GM21786 (cell line): ENCODE results near the gene OR4K5.
"Not testable (repeated sequence)": the region's sequence is repeated elsewhere in the genome, so short reads cannot be mapped to it uniquely, and the experiment has no call there.

ENCODE experiments used
- ATAC-seq: cut with Tn5 transposase; IDR thresholded peaks from one replicate; pipeline ENCODE4 v1.9.1; 2021; ENCODE audit not compliant: unreplicated experiment

OR4K5 gene

GRCh38 chr14:19920021-19920657, at the start of gene OR4K5:
Gene OR4K5, plus strand, starts transcription at chr14:19920607. Its CDS starts 0 bp downstream, at chr14:19920607.
- no peak for ATAC-seq

DNA sequence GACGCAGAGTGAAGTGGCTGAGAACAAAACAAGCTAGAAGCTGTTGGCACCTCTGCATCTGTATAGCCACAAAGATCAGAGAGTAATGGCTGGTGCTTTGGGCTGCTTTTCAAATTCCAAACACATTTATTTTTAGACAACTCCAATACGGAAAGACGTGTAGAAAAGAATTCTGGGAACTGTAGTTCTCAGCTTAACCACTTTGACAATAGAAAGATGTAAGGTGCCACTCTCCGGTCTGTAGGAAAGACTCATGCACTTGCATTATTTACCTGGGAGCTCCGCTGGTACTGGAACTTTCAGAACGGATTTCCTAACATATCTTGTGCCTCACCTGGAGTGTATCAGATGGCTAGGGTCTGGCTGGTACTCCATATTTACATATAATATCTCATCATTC, 47.2 kb upstream of the OR4K5 start:
- no peak for ATAC-seq

DNA sequence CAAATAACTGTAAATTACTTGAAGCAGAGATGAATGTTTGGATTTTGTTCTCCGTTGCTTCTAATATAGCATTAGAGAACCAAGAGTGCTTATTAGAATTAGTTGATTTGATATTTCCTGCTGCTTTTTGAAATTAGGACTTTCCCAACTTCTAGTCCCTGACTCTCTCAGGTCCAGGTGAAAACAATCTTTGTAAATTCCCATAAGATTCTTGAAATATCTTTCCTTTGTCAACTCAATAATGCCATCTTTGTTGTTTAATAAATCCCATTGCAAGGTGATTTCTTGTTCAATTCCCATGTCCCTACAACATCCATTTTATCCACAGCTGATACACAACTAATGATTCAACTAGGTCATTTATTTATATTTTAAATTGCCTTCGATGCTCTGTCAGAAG, 45.6 kb upstream of the OR4K5 start, which contains the start of gene OR4K2:
Gene OR4K2, plus strand, starts transcription at position 301 of the 400 bp plus-strand sequence. CDS start 1,126 bp downstream, outside the sequence.
- no peak for ATAC-seq

- ATAC-seq: no peak
These were observed 42.3 kb upstream of the OR4K5 start for GRCh38 chr14:19878029-19878642.

DNA sequence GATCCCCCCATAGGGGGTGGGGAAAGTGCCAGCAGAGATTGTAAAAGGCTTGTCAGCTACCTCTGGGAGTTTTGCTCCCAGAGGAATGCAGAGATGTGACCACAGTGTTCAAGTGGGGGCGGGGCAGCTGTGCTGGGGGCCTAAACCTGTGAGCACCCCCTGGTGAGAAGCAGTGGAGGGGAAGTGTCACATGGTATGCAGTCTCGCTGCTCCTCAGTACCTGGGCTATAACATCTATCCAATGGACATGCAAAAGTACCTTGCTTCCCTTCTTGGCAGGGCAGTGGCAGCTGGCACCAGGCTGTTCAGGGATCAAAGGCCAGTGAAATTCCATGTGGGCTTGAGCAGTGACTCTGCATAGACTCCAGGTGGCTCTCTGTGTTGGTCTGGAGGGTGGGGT, 25.1 kb upstream of the OR4K5 start:
- ATAC-seq: no peak

DNA sequence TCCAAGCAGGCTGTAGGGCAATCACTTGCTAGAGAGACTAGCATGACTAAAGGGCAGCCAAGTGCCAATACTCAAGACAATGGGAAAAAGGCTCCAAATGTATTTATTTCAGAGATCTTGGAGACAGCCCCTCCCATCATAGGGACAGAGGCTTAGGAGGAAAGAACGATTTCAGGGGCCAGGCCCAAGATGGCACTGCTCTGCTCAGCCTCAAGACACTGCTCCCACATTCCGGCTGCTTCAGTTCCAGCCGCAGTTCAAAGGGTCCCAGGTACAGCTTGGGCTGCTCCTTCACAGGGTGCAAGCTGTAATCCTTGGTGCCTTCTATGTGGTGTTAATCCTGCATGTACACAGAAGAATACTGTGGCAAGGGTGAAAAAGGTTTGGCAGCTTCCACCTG, 19.4 kb upstream of the OR4K5 start:
- ATAC-seq: no peak

DNA sequence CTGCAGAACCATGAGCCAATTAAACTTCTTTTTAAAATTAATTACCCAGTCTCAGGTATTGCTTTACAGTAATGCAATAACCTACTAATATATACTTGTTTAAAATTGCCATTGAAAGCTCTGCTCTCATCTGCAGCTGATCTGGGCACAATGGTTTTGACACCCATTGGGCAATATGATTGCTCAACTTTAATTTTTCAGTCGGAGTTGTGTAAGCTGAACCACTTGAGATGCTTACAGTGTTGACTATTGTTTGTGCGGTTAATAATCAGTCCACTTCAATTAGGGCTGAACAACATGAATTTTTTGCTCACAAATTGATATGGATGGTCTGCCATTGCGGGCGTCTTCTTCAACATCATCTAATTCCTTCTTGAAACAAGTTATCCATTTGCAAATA, 18.0 kb upstream of the OR4K5 start:
- ATAC-seq: no peak

DNA sequence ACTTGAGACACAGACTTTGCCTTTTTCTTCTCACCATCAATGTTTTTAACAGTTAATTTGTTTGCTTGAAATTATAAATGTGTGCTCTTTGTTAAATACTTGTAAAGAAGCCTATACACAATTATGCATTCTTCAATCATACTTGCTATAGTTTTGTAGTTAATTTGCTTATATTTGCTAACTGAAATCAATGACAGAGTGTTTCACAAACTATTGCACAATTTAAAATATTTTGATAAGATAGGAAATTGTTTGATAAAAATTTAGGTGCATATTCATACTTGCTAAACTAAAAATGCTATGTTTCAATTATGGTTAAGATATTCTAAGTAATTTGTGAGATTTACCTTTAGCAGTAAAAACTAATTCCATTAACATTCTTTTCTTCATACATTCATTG, 13.7 kb upstream of the OR4K5 start:
- no peak for ATAC-seq

DNA sequence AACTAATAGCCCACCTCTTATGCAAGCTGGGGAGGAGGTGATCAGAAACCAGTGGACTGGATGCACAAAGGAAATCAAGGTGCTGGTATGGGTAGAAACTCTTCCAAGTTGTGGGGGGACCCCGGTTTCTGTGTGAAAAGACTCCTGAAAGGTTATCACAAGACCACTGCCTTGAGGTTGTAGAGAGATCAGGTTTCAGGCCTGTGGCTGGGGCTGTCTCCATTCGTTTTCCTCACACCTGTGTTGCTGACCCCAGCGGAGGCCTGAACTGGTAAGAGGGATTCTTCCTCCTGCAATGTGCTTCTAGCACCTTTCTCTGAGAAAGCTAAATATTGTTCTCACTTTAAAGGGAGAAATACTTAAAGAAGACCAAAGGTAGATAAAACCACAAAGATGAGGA, 9.3 kb upstream of the OR4K5 start:
- ATAC-seq: no peak

DNA sequence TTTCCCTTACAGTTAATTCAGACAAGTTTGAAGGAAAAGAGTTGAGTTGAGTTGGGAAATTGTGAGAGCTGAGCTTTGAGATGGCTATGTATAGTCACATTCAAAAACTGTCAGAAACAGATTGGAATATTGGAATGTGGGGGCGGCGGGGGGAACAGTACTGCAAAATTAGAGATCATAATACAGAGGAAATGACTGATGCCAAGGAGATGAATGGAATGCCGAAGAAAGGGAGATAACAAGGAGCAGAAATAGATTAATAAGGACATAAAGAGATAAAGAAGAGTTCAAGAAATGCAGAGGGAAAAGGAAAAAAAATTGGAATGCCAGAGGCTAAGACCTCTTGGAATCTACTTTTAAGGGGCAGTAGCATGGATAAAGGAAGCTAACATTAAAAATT, 3.2 kb upstream of the OR4K5 start:
- no peak for ATAC-seq

DNA sequence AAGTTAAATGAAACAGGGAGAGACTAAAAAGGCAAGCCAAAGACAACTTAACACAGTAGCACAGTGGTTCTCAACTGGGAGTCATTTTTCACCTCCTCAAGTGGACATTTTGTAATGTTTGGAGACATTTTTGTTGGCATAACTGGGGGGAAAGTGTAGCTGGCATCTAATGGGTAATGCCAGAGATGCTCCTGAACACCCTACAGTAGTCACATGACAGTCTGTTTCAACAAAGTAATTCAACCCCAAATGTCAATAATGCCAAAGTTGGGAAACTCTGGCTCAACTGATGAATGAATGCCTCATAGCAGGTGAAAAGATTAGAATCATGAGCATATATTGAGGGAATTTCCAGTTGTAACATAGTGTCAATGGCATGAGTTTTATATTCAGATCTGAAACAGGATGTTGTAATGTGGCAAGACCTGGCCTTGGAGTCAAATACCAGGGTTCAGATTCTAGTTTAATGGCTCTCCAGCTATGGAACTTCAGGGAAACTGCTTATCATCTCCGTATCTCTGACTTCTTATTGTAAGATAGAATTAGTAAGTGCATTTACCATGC, 2.4 kb upstream of the OR4K5 start:
- ATAC-seq: no peak

DNA sequence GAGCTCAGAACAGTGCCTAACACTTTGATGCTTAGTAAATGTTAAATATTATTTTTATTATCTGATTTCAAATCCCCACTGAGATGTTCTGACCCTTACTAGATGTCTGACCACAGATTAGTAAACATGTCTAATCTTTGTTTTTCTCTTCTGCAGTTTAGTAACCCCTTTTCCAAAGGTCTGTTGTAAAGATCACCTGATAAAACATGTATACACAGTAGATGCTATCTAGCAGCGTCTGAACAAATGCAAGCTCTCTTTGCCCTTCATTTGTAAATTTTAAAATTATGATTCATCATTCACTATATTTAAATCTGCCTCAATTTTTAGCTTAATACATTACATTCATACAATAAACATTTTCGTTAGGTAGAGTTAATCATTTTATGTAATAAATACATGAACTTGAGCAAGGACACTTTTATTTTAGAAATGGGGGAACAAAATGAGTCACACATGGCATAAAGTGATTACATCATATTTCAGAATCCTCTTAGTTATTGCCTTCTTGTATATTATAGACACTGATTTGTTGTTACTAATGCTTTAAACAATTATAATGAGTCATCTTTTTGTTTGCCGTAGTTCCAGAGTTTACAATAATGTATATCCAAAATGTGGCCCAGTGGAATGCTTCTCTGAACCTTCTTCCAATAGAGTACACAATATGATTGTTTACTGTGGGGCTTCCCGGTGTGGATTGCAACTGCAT, 1.7 kb upstream of the OR4K5 start:
- ATAC-seq: no peak

- no peak for ATAC-seq
These were observed 10.2 kb downstream of the OR4K5 start, which contains the start of gene OR4K1 for GRCh38 chr14:19930617-19931016. Gene OR4K1, plus strand, starts transcription at chr14:19930917. Its CDS starts 4,750 bp downstream, at chr14:19935667.

DNA sequence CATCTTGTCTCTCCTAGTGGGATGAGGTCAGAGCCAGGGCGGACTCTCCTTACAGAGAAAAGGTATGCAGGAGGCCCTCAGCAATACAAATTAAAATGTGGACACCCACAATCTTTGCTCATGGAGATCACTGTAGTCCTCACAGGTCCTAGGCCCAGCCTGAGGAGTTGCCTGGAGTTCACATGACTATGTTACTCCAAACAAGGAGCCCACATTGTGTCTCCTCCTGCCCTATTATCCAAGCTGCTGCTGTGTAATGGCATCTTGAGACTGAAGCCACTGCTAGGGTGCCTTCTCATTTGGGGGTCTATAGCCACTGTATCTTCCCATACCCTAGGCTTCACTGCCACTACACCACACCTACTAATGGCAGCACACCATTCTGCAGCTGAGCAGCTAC, 21.3 kb downstream of the OR4K5 start:
- ATAC-seq: no peak

GRCh38 chr14:19947413-19948090, 27.1 kb downstream of the OR4K5 start:
- ATAC-seq: no peak

- no peak for ATAC-seq
These were observed 28.8 kb downstream of the OR4K5 start for GRCh38 chr14:19949218-19949617.

- not testable (repeated sequence) for ATAC-seq
These were observed 49.3 kb downstream of the OR4K5 start for GRCh38 chr14:19969735-19970134.
